Activated CD8-positive, alpha-beta memory T cell treated with anti-CD3 and anti-CD28 coated beads, Interleukin-2, amount 50 U/mL, for 1 hour (primary cell): ENCODE results near the gene PAGE3.

Source experiments
- DNase-seq: peaks from one replicate; pipeline ENCODE4 v3.0.0-alpha.2; 2020; ENCODE audit errors: extremely low read depth

PAGE3 gene

DNA sequence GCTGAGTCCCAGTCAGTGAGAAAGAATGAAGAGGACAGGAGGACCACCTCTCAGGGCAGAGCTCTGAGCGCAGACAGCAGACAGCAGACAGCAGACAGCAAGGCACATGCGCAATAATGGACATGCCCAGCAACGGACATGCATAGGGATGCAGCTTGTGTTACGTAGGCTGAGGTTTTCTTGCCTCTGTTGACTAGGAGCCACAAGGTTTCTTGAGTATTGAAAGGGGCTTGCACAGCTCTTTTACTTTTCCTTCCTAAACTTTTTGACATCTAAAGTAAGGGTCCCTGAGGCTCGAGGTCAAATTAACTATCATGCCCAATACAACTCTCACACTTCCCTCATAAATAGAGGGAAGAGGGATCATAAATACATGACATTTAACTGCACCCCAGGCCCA, at the start of gene PAGE3:
Gene PAGE3 (minus strand): TSS at position 101 of the 400 bp plus-strand sequence. CDS start 1,013 bp downstream, outside the sequence.
- DNase-seq = no peak

DNA sequence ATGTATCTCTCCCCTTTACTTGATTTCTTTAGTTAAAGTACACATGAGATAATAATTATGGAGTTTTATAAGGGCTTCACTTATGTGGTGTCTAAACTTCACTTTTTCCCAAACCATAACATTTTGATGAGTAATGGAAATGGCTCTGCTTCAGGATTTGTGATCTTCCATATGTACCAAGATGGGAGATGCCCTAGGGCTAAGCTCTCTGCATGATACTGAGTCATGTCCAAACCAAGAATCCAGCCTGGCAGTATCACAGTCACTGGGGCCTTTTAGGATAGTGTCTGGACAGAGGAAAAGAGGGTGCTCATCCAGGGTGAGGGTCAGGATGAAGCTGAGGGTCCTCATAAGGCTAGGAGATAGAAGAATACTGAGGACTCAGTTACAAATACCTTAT, 47.9 kb upstream of the PAGE3 start:
- DNase-seq = no peak

GRCh38 chrX:55290963-55291362, 26.2 kb upstream of the PAGE3 start:
- DNase-seq = no peak

DNA sequence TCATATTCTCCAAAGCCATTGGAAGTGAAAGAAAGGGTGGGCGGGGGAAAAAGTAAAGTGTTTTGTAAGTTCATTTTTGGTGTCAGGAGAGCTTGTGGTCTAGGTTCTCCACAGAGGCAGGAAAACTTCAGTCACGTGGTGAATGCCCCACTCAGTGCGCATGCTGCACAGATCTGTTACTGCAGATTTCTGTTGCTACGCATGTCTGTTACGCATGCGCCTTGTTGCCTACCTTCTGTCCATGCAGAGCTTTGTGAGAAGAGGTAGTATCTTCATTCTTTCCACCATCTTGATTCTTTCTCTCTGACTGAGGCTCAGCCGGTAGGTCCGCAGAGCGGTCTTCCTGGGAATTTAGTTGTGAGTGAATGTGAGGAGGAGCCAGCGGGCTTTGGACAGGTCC, 15.1 kb upstream of the PAGE3 start:
- no peak for DNase-seq

DNA sequence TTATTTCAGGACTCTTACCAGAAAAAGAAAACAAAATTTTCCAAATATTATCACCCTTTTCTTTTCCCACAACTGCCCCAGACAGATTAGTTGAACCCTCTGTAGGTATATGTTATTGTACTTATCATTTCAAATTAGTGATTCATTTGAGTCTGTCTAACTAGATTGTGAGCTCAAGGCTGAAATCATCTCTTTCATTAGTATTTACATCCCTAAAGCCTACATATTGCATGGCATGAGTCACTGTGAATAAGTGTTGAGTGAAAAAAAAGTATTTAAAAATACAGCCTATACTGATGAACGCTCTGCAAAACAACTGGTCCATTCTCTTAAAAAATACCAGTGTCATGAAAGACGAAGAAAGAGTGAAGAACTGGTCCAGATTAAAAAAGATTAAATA, 3.9 kb downstream of the PAGE3 start:
- DNase-seq = no peak

DNA sequence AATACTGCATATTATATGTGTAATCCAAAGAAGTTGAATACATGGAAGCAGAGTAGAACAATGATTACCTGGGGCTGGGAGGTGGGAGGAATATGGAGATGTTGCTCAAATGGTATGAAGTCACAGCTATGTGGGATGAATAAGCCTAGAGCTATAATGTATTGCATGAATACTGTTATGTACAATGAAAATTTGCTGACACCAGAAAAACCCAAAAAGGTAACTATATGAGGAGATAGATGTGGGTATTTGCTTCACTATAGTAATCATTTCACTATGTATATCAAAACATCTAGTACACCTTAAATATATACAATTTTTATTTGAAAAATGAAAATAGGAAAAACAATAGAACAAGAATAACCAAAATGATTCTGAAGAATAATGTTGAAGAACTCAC, 11.2 kb downstream of the PAGE3 start:
- no peak for DNase-seq

- DNase-seq = no peak
Observed at GRCh38 chrX:55240788-55241340, 23.9 kb downstream of the PAGE3 start.

DNA sequence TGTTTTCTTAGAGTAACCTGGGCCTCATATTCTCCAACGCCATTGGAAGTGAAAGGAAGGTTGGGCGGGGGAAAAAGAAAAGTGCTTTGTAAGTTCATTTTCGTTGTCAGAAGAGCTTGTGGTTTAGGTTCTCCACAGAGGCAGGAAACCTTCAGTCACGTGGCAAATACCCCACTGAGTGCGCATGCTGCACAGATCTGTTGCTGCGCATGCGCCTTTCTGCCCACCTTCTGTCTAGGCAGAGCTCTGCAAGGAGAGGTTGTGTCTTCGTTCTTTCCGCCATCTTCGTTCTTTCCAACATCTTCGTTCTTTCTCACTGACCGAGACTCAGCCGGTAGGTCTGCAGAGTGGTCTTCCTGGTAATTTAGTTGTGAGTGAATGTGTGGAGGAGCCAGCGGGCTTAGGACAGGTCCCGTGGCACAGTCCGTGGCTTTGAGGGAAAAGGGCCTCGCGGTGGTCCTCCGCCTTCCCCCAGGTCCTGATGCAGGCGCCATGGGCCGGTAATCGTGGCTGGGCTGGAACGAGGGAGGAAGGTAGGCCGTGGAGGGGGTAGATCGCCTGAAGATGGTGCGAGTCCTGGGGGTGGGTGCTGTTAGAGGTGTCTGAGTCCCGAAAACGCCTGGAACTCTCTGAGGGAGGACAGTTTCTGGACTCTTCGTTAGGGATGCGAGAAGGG, 44.5 kb downstream of the PAGE3 start, which contains the start of gene PAGE5:
Gene PAGE5 (plus strand): TSS at position 228 of the 676 bp plus-strand sequence. CDS start 1,037 bp downstream, outside the sequence.
- no peak for DNase-seq

GRCh38 chrX:55213381-55213780, 51.3 kb downstream of the PAGE3 start:
- DNase-seq = no peak

GRCh38 chrX:55210931-55211677, 53.6 kb downstream of the PAGE3 start:
- DNase-seq = no peak
